CD4-positive, alpha-beta T cell (primary cell): ENCODE results near the gene ITGB3. TPM values are rescaled to one million over a fixed set of nuclear protein-coding genes. Genes with fewer than 3 reads are reported as not detected.

Experiments used
- ATAC-seq: fragments of 200-7000 bp; cut with Tn5 transposase; one replicate; pipeline ENCODE4 v1.10.0; 2022; ENCODE audit warnings: mild to moderate bottlenecking; ENCODE audit not compliant: poor library complexity
- CTCF ChIA-PET: fragments of 350-600 bp; sonication (Branson Sonifier 250); formaldehyde crosslinking; loops from one replicate; lab custom pipeline; 2021; ENCODE audit warnings: antibody characterized with exemption, inconsistent platforms; lab: Charles Lee
- POLR2A ChIA-PET: fragments of 350-600 bp; sonication (Branson Sonifier 250); formaldehyde crosslinking; loops from one replicate; lab custom pipeline; 2021; ENCODE audit warnings: antibody characterized with exemption, inconsistent platforms; lab: Charles Lee
- DNase-seq, 14 experiments: peaks; one replicate each; pipeline ENCODE4 v3.0.0-alpha.2; 2013 to 2020; ENCODE audit warnings: mixed read lengths in 2 of 14
- H3K27ac ChIP-seq, 2 donors: one replicate each; pipeline versions ENCODE4 v1.5.1 to v1.7.0; 2013; ENCODE audit warnings: low read length in 2 of 2, low read depth in 1 of 2, mild to moderate bottlenecking in 1 of 2
- H3K27me3 ChIP-seq, 2 experiments: 1 replicate in 1 of 2; 2 replicates in 1 of 2; pipeline versions ENCODE4 v1.6.1 to v1.7.0; 2013; ENCODE audit warnings: low read length in 2 of 2, control low read depth in 1 of 2, mild to moderate bottlenecking in 1 of 2, moderate library complexity in 1 of 2; ENCODE audit not compliant: insufficient read depth in 2 of 2, control insufficient read depth in 1 of 2
- H3K36me3 ChIP-seq: one replicate; pipeline ENCODE4 v1.6.1; 2013; ENCODE audit warnings: low read length, control low read depth; ENCODE audit not compliant: insufficient read depth
- H3K4me1 ChIP-seq: one replicate; pipeline ENCODE4 v1.6.1; 2013; ENCODE audit warnings: low read length, control low read depth; ENCODE audit not compliant: insufficient read depth
- H3K4me3 ChIP-seq: one replicate; pipeline ENCODE4 v1.5.1; 2013; ENCODE audit warnings: mild to moderate bottlenecking, low read length, moderate library complexity
- H3K9me3 ChIP-seq, 2 experiments: 1 replicate in 1 of 2; 2 replicates in 1 of 2; pipeline versions ENCODE4 v1.6.1 to v1.7.0; 2013; ENCODE audit warnings: low read length in 2 of 2, mild to moderate bottlenecking in 2 of 2, control low read depth in 1 of 2, moderate library complexity in 1 of 2; ENCODE audit not compliant: control insufficient read depth in 1 of 2, insufficient read depth in 1 of 2
- H3K27ac Mint-ChIP-seq: one replicate; pipeline ENCODE4 v1.8.0; 2020; ENCODE audit warnings: mixed read lengths
- H3K27me3 Mint-ChIP-seq: one replicate; pipeline ENCODE4 v1.8.0; 2021; ENCODE audit warnings: mixed read lengths
- H3K36me3 Mint-ChIP-seq: one replicate; pipeline ENCODE4 v1.8.0; 2021; ENCODE audit warnings: low read depth, mixed read lengths
- H3K4me1 Mint-ChIP-seq: one replicate; pipeline ENCODE4 v1.8.0; 2021; ENCODE audit warnings: low read depth, mixed read lengths
- H3K4me3 Mint-ChIP-seq: one replicate; pipeline ENCODE4 v1.8.0; 2020; ENCODE audit warnings: mild to moderate bottlenecking, mixed read lengths
- H3K9me3 Mint-ChIP-seq: one replicate; pipeline ENCODE4 v1.8.0; 2020; ENCODE audit warnings: mixed read lengths
- intact Hi-C, 2 experiments: fragments of 100-400 bp; cut with DNase I in 1 of 2; cut with micrococcal nuclease in 1 of 2; formaldehyde crosslinking; loops; one replicate each; pipeline versions ENCODE4 v1.15.1 to v1.9.0; 2023 to 2025; cut with DNase I, micrococcal nuclease
- total RNA-seq, 174 experiments: library from RNA in 2 of 174; stranded (reverse) in 2 of 174; gene quantifications; one replicate each; pipeline ENCODE4 v1.2.3 and lab custom pipeline; 2021 to 2026
- TF ChIP-seq, protein P1 (sequence below): fragments of 200-600 bp; IDR thresholded peaks from one replicate; pipeline ENCODE4 v1.8.0; 2022; ENCODE audit warnings: antibody characterized with exemption, mild to moderate bottlenecking

The ITGB3 gene
- total RNA-seq, 2 experiments from 2014 or later = 0.05 TPM; not detected in 1

DNA sequence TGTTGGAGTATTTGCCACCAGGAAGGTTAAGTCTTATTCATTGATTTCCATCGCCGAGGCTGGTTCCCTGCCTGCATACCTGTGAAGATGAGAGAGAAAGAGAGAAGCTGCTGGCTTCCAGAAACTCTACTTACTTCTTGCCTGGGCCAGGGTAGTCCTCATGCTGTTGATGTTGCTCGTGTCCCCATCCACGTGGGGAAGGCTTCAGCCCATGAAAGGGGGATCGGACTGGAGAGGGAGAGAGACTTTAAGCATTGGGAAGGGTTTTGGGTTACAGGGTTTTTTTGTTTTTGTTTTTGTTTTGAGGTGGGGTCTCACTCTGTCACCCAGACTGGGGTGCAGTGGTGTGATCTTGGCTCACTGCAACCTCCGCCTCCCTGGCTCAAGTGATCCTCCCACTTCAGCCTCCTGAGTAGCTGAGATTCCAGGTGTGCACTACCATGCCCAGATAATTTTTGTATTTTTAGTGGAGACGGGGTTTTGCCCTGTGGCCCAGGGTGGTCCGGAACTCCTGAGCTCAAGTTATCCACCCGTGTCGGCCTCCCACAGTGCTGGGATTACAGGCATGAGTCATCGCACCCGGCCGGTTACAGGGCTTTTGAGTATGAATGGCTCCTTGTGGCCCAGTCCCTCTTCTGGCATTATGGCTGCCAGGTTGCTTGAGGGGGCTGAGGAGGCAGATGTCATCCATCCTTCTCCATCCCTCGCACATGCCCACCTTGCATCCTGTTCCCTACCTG, 26.6 kb downstream of the ITGB3 start:
- no peak overlapping the region for H3K4me3 Mint-ChIP-seq
- H3K27me3 ChIP-seq = no peaks in the 10 kb centered on the region
- H3K27me3 Mint-ChIP-seq = peaks cover 4% of the 10 kb centered on the region
- TF ChIP-seq, protein P1, sequence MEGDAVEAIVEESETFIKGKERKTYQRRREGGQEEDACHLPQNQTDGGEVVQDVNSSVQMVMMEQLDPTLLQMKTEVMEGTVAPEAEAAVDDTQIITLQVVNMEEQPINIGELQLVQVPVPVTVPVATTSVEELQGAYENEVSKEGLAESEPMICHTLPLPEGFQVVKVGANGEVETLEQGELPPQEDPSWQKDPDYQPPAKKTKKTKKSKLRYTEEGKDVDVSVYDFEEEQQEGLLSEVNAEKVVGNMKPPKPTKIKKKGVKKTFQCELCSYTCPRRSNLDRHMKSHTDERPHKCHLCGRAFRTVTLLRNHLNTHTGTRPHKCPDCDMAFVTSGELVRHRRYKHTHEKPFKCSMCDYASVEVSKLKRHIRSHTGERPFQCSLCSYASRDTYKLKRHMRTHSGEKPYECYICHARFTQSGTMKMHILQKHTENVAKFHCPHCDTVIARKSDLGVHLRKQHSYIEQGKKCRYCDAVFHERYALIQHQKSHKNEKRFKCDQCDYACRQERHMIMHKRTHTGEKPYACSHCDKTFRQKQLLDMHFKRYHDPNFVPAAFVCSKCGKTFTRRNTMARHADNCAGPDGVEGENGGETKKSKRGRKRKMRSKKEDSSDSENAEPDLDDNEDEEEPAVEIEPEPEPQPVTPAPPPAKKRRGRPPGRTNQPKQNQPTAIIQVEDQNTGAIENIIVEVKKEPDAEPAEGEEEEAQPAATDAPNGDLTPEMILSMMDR = no peak
- H3K4me1 ChIP-seq = no peaks in the 10 kb centered on the region
- intact Hi-C loops = no loop called here
- no peak for ATAC-seq
- H3K27ac ChIP-seq = no peak overlapping the region
- H3K27ac Mint-ChIP-seq = no peak overlapping the region
- H3K4me1 Mint-ChIP-seq = no peaks in the 10 kb centered on the region
- no peak for DNase-seq
- CTCF ChIA-PET = no interaction called here
- no peaks in the 10 kb centered on the region for H3K9me3 ChIP-seq
- H3K4me3 ChIP-seq = no peak overlapping the region
- no peaks in the 10 kb centered on the region for H3K9me3 Mint-ChIP-seq
- POLR2A ChIA-PET = no interaction called here
- H3K36me3 Mint-ChIP-seq = no peaks in the 10 kb centered on the region
- H3K36me3 ChIP-seq = no peaks in the 10 kb centered on the region

DNA sequence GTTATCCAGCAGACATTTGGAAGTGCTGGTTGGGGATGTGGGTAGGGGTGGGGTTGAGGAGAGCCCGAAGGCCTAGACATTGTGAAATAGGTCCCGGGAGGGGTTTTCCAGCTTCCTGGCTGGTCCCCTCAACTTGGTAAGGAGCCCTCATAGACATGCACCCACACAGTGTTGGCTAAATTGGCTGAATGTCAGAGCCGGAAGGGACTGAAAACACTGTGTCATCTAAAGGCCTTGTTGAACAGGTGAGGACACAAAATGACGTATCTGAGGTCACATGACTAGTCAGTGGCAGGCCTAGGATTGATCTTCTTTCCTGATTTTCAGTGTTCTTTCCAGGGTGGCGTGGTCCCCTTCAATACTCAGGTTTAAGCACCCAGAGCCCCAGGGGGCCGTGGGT, 27.6 kb downstream of the ITGB3 start:
- ChIA-PET CTCF (no interaction called here), POLR2A (no interaction called here)
- Histone ChIP-seq H3K9me3 (no peaks in the 10 kb centered on the region), H3K36me3 (no peaks in the 10 kb centered on the region), H3K4me3 (no peak overlapping the region), H3K4me1 (no peaks in the 10 kb centered on the region), H3K27me3 (no peaks in the 10 kb centered on the region), H3K27ac (no peak overlapping the region)
- Mint-ChIP-seq H3K9me3 (no peaks in the 10 kb centered on the region), H3K27ac (no peak overlapping the region), H3K36me3 (no peaks in the 10 kb centered on the region), H3K27me3 (no peaks in the 10 kb centered on the region), H3K4me1 (no peaks in the 10 kb centered on the region), H3K4me3 (no peak overlapping the region)
- no peak for DNase-seq
- intact Hi-C loops = no loop called here
- ATAC-seq = no peak
- TF ChIP-seq, protein P1 = no peak

DNA sequence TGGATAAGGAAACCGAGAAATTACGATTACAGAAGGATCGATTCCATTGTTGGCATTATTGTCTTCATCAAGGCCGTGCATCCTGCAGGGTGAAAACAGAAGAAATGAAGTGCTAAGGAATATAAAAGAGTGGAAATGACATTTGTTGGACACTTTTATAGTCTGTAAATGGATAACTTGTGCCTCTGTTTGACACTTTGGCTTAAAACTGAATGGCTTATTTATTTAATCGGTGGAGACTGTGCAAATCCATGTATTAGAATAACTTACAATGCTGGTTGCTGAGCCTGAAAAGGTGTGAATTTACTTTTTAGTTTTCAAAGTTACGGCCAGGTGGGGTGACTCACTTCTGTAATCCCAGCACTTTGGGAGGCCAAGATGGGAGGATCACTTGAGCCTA, 31.4 kb downstream of the ITGB3 start:
- no peaks in the 10 kb centered on the region for H3K4me1 Mint-ChIP-seq
- H3K9me3 Mint-ChIP-seq = no peaks in the 10 kb centered on the region
- ChIA-PET POLR2A (no interaction called here), CTCF (no interaction called here)
- H3K36me3 ChIP-seq = no peaks in the 10 kb centered on the region
- no peaks in the 10 kb centered on the region for H3K4me1 ChIP-seq
- TF ChIP-seq, protein P1 = no peak
- no peaks in the 10 kb centered on the region for H3K36me3 Mint-ChIP-seq
- H3K27me3 ChIP-seq = no peaks in the 10 kb centered on the region
- intact Hi-C loops = no loop called here
- H3K27me3 Mint-ChIP-seq = no peaks in the 10 kb centered on the region
- no peak overlapping the region for H3K27ac ChIP-seq
- ATAC-seq (no peak), DNase-seq (no peak)
- no peak overlapping the region for H3K27ac Mint-ChIP-seq
- H3K4me3 ChIP-seq = no peak overlapping the region
- H3K9me3 ChIP-seq = no peaks in the 10 kb centered on the region
- H3K4me3 Mint-ChIP-seq = no peak overlapping the region
